H1 (cell line): Measurements from ENCODE around the gene APOL2. TPM values are rescaled to one million over a fixed set of nuclear protein-coding genes. Genes with fewer than 3 reads are reported as not detected.

Experiments
- ASH2L ChIP-seq: fragments of 200-600, 300-600 bp; sonication (generic); IDR thresholded peaks from one replicate; pipeline ENCODE4 v1.7.1; 2017; ENCODE audit warnings: low read length
- RAD21 ChIP-seq, 2 experiments: IDR thresholded peaks in 1 of 2; conservative IDR thresholded peaks in 1 of 2; 2 replicates each; pipeline ENCODE4 v1.6.1; 2011; ENCODE audit warnings: low read depth in 2 of 2, low read length in 2 of 2, improper control_type of control experiment in 1 of 2, inconsistent platforms in 1 of 2, mild to moderate bottlenecking in 1 of 2, moderate library complexity in 1 of 2
- SIX5 ChIP-seq: IDR thresholded peaks from 2 replicates; pipeline ENCODE4 v1.6.1; 2011; ENCODE audit warnings: mild to moderate bottlenecking, low read depth, low read length
- TAF1 ChIP-seq: IDR thresholded peaks from 2 replicates; pipeline ENCODE4 v1.6.1; 2011; ENCODE audit warnings: mild to moderate bottlenecking, low read depth, low read length
- TAF7 ChIP-seq: optimal IDR thresholded peaks from 2 replicates; pipeline ENCODE3; 2011; ENCODE audit warnings: low read depth, mild to moderate bottlenecking, inconsistent platforms, low read length, moderate library complexity, borderline replicate concordance
- polyA plus RNA-seq, 7 experiments: library from polyadenylated mRNA; depleted of rRNA in 3 of 7; stranded (reverse) in 5 of 7; unstranded in 2 of 7; fragments of >200 nt in 5 of 7; fragments of 200-250 nt in 2 of 7; gene quantifications; 1 replicate in 5 of 7; 2 replicates in 1 of 7; 4 replicates in 1 of 7; pipeline versions ENCODE4 v1.2.1 to v1.2.3, GENCODE V29; 2011 to 2013; ENCODE audit warnings: missing spikeins in 2 of 7, mixed read lengths in 2 of 7
- total RNA-seq: library from RNA; stranded (reverse); fragmentation: NEBNext Ultra II Directional; extraction: Animal tissue kit (Norgen Biotek cat#: 25700); gene quantifications from 2 replicates; pipeline ENCODE4 v1.2.1, GENCODE V29; 2021

The APOL2 gene
- total and polyA plus RNA-seq, 2 of the 8 experiments (the other 6 are each of a cell fraction or from before 2014, with no cell fraction given): 8.1 to 11.0 TPM

GRCh38 chr22:36286096-36286957, 47.0 kb upstream of the APOL2 start (continued):
- TF ChIP-seq RAD21 (IDR thresholded peaks at IDR 0.05 in 1 of 2, conservative IDR thresholded peaks at IDR 0.05 in 1 of 2; ENCODE audit: low read depth in 2 of 2, low read length in 2 of 2) (peak; percentile 80 to 87), SIX5 (no peak), ASH2L (no peak), TAF1 (no peak), TAF7 (no peak)
